Measurements from ENCODE around the gene MRPS24.

MRPS24 gene

DNA sequence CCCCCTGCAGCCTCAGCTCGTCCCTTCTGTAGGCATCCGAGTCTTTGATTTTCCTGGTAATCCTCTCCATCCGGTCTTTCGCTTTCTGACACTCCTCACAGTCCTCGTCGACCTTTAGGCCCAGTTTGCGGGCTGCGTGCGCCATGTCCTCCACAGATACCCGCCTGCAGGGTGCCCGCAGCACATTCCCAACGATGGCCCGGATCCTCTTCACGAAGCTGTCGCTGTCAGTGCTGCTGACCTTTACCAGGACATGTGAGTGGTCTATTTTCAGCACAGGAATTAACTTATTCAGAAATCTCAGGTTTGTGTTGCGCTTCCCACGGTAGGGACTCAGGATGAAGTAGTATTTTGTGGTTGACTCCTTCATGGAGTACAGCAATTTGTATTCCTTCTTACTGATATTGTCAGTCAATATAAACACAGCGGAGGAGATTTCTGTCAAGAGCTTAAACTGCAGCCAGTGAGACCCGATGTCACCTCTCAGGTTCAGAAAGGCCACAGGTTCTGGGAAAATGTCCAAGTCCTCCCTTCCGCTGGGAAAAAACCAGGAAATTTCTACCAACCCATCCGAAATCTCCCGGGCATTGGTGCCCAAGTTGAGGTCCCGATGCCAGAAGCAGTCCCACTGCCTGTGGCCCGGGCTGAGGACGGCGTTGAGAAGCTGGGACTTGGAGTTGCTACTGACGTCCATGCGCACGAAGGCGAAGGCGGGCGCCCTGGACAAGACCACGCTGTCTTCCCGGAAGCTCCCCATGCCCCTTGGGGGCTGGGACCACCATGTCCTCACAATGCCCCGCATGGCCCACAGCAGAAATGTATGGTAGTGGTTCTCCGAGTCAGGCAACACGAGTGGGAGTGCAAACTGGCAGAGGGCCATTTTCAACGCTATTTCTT, 8.9 kb upstream of the MRPS24 start:
- no peak for DNase-seq (ENCODE audit: low read depth, low spot score)

DNA sequence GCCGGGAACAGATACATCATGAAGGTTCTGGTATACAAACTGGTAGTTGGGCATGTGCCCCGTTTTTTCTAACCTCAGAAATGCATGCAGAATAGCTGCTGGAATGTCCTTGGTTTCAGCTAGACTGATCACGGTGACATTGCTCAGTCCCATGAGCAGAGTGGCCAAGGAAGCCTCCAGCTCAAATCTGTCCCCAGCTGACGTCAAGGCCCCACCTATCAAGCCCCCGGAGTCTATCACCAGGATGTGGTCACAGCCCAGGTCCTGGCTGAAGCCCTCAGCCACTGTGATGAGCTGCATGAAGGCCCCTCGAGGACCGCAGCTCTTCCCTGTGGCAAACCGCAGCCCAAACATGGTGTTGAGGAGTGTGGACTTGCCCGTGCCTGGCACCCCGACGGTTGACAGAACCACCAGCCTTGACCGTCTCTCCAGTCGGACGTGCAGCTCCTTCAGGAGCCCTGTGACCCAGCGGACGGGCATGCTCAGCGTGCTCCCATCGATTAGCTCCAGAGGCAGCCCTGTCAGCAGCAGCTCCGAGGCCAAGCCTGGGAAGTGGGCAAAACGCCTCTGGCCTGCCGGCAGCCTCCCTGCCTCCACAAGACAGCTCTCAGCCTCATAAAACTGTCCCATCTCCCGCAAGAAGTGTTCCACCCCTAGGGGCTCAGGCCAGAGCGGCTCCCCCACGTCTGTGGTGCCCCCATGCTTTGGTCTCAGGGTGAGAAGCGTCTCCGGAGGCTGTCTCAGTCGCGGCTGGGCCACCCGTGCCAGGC, 7.8 kb upstream of the MRPS24 start:
- DNase-seq (ENCODE audit: low read depth, low spot score): no peak

DNA sequence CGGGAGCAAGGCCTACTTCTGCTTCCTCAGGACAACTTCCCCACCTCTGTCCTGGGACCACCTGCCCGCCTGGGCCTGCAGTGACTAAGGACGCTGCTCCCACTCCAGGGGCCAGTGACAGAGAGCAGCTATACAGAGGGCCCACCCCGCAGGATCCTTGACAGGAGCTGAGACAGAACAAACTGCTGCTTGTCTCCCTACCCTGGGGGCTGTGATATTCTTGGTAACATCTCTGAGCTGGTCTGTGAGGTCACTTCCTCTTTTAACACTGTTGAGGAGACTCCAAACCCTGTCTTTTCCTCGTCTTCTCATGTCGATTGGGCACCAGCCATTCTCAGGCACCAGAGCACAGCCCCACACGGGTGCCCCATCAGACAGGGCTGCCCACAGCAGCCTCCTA, 6.9 kb upstream of the MRPS24 start:
- no peak for DNase-seq (ENCODE audit: low read depth, low spot score)

DNA sequence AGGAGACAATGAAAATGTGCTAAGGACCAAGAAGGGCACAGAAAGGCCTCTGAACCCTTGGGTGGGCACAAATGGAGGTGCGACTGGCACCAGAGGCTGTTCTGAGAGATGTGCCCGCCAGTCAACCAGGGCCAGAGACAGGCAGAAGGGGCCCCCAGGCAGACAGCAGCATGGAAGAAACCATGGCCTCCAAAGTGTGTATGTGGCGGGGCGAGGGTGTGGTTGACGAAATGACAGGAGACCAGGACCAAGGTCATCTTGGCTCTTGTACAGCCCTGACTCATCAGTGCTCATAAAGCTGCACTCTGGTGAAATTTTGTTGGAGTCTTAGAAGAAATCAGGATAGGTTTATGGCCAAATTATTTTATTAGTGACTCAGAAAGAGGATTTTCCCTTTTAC, 4.0 kb upstream of the MRPS24 start:
- DNase-seq (ENCODE audit: low read depth, low spot score): no peak

DNA sequence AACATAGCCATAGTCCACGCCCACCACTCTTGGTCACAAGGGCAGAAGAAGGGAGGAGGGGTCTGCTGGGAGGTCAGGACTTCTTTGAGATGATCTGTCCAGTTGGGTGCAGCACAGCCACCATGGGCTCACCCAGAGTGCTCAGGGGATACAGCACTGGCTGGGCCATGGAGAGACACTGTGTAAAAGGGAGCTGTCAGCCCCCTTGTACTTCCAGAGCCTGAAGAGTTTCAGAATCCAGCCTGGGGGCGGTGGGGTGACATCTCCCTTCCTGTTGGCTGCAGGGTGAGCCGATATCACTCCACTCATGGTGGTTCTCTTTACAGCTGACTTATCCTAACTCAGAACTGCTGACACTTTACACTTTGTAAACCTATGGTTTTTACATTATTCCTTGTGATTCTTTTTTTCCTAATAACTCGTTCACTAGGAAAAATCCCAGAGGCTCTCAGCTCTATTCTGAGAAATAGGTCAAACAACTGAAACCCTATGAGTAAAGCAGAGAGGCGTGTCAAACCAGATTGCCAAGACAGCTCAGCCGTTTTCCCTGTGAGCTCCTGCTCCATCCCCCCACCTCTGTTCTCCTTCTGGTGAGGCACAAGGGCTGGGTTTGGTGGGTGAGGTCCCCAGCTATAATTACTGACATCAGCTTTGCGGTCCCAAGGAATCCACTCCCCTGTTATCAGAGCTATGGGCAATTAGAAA, 3.2 kb upstream of the MRPS24 start:
- DNase-seq (ENCODE audit: low read depth, low spot score): no peak

DNA sequence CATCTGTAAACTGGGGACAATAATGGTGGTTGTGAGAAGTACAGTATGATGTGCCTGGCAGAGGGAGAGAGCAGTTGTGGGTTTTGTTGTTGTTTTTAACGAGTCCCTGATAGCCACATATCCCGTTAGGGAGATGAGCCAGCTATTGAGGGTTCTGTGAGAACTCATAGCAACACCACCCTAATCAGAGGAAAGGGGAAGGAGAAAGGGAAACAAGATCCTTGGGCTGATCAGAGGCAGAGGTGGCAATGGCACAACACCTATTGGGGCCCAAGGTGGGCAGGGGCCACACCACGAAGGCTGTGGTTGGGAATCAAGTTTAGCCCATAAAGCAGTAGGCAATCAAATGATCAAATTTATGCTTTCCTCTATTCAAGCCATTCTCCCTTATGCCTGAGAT, 1.7 kb upstream of the MRPS24 start:
- no peak for DNase-seq (ENCODE audit: low read depth, low spot score)

DNA sequence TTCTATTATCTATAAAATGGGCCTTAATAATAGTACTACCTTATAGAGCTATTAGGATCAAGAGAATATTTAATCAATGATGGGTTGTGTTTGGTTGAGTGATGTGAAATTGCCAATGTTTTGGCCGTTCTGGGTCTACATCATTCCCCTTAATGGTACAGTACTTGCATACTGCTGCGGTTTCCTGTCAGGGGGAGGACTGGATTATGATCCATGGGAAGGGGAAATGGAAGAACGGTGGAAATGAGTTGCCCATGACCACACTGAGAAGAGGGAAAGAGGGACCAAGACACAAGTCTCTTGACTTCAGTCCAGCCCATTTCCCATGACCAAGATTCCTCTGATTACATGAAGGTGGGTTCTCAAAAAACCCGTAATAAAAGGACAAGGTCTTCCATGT, 999 bp upstream of the MRPS24 start:
- DNase-seq (ENCODE audit: low read depth, low spot score): no peak

DNA sequence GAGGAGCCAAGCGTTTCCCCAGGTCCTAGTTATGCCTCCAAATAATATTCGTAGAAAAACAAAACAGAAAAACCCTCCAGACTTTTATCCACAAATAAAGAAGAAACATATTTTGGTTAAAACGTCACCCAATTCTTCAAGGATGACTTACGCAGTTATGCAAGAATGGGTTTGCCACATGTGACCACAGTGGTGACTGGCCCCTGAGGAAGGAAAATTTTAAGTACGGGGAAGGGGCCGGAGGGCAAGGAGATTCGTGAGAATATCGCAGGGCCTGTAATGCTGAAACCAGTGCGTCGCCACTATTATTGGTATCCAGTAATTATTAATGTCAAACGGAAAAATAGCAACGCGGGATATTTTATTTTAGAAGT, 537 bp upstream of the MRPS24 start:
- no peak for DNase-seq (ENCODE audit: low read depth, low spot score)

DNA sequence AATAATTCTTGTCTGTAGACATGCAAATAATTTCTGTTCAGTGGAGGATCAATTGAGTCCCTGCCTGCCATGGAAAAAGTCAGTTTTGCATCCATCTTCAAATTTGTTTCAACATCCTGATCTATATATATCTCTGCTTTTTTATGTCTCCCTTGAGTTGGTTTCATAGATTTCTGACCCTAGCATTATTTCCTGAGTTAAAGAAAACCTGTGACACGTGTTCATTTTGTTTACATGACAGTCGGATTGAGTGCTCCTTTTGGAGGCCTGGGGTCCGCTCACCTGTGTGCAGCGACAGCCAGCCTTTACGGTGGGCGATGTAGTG, 674 bp downstream of the MRPS24 start:
- no peak for DNase-seq (ENCODE audit: low read depth, low spot score)

DNA sequence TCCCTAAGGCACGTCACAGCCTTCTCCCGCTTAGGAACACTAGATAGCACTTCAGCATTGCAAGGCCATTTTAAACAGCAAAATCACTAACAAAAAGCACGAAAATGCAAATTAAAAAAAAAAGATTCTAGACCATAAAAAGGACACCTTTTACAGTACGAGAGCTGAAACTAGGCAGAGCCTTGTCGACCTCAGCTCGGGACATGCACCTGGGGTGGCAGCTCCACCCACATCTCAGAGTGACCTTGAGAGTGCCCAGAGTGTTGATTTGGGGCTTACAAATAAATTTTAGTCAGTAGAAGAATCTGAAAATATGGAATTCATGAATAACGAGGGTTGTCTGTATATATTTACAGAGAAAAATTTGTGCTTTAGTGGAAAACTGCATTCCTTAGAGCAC, 1.1 kb downstream of the MRPS24 start:
- DNase-seq (ENCODE audit: low read depth, low spot score): no peak

DNA sequence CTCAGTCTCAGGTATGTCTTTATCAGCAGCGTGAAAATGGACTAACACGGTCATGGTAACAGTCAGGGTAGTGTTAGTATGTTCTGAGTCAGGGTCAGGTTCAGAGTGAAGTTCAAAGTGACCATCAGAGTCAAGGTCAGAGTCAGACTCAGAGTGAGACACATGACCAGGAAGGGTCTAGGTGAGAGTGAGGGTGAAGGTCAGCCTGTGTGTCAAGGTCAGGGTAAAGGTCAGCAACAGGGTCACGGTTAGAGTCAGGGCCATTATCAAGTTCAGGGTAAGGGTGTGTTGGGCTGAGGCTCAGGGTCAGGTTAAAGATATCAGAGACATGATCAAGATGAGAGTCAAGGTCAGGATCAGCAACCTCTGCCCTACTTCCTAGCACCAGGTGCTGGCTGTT, 4.0 kb downstream of the MRPS24 start:
- no peak for DNase-seq (ENCODE audit: low read depth, low spot score)

DNA sequence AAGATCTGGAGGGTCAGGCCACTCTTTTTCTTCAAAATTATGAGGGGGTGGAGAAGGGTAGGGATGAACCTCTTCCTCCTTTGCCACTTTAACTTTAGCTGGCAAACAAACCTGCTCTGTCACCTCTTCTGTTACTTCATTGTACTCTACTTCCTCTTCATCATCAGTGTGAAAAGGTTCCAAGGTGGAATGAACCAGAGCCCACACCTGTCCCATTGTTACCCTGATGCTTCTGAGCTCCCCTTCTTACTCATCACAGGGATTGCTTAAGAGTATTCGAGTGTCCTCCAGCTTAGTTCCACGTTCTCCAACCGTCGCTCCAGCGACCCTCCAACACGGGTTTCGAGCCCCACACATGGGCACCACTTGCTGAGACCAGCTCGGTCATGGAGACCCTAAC, 5.2 kb downstream of the MRPS24 start:
- DNase-seq (ENCODE audit: low read depth, low spot score): no peak

DNA sequence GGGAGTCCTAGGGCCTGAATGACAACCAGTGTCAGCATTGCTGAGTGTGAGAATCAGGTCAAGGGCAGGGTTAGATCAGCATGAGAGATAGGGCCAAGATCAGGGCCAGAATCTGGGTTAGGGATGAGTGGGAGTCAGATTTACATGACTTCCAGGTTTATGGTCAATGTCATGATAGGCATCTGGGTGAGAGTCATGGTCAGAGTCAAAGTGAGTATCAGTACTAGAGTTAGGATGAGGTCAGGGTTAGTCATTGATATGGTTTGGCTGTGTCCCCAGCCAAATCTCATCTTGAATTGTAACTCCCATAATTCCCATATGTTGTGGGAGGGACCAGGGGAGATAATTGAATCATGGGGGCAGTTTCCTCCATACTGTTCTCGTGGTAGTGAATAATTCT, 12.3 kb downstream of the MRPS24 start:
- no peak for DNase-seq (ENCODE audit: low read depth, low spot score)

DNA sequence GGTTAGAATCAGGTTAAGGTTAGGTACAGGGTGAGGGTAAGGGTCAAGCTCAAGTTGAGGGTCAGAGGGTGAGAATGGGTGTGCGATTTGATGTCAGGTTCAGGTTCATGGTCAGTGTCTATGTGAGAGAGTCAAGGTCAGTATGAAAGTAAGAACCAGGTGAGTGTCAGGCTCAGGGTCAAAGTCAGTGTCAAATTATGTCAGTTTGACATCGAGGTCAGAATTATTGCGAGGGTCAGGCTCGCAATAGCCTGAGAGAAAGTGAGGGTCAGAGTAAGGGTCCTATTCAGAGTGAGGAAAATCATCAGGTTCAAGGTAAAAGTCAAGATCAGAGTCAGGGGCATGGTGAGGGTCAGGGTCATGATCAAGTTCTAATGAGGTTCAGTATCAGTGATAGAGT, 13.0 kb downstream of the MRPS24 start:
- DNase-seq (ENCODE audit: low read depth, low spot score): no peak

DNA sequence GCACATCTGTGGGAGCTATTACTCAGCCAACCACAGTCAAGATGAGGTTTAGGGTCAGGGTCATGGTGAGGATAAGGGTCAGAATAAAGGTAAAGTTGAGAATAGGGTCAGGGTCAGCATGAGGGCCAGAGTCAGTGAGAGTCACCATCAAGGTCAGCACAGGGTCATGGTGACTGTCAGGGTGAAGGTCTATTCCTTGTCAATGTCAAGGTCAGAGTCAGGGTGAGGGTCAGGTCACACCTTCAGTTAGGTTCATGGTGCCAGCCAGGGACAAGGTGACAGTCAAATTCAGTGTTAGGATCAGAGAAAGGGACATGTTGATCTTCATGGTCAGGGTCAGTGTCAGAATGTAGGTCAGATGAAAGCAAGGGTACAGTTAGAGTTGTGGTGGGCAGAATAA, 14.1 kb downstream of the MRPS24 start:
- DNase-seq (ENCODE audit: low read depth, low spot score): no peak

DNA sequence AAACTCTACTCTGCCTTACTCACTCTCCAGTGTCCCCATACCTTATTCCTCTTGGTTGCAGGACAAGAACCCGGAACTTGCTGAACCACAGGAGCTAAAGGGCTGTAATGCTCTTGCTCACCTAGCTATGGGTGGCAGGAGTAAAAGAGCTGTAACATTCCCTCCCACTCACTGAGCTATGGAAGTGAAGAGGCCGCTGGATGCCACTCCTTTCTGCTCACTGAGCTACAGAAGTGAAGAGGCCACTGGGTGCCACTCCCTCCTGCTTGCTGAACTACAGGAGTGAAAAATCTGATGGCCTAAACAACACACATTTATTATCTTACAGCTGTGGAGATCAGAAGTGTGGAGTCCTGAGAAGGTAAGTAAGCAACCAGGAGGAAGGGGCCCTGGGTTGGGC, 17.5 kb downstream of the MRPS24 start:
- no peak for DNase-seq (ENCODE audit: low read depth, low spot score)

DNA sequence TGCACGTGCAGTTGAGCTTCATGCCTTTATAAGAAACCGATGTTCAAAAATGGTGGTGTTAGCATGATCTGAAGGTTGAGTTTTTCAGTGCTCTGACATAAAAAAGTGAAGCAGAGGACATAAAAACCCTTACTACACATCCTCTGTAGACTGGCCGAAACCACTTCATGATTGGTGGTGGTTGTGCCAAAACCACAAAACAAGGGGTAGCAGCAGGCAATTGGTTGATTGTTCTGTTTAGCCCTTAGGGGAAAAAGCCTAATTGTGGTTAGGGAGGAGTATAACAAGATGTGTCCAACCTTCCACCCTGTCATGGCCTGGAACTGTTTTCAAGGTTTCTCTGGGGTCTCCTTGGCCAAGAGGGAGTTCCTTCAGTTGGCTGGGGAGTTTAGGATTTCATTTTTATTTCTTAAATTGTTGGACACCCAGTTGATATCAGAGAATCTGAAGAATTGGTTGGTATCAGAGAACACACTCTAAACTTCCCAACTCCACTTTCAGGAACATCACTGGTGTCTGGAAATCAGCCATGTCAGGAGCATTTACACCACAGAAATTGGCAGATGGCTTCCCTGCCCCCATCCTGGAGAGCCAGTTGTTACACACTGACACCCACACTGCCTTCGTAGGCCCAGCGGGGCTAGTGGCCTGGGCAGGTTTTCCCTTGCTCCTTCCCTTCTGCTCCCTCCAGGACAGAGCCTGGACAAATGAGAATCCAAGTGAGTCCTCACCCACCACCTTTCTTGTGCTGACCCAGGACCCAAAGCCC, 18.8 kb downstream of the MRPS24 start:
- DNase-seq (ENCODE audit: low read depth, low spot score): no peak

DNA sequence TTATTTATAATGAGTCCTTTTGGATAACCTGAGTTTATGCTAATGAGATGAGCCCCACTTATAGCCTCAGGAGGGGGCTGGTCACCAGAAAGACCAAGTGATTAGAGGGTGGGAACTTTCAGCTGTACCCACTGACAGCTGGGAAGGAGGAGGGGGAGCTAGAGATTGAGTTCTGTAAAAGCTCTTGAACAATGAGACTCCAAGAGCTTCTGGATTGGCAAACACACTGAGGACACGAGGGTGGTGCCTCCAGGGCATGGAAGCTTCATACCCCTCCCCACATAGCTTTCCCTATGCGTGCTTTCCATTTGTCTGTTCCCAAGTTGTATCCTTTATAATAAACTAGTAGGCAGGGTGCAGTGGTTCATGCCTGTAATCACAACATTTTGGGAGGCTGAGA, 20.3 kb downstream of the MRPS24 start:
- DNase-seq (ENCODE audit: low read depth, low spot score): no peak

DNA sequence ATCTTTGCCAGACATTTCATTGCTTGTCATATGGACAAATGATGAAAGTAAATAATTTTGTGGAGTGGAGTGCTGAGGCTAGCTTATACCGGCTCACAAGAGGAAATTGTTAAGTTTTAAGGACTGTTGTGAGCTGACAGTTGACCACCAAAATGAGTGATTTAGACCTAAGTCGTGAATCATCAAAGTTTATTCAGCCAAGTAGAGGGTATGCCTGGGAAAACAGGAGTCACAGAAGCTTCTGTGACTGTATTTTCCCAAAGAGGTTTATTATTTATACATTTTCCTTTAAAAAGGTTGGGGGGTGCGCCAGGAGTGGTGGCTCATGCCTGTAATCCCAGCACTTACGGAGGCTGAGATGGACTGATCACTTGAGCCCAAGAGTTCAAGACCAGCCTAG, 21.8 kb downstream of the MRPS24 start:
- no peak for DNase-seq (ENCODE audit: low read depth, low spot score)

DNA sequence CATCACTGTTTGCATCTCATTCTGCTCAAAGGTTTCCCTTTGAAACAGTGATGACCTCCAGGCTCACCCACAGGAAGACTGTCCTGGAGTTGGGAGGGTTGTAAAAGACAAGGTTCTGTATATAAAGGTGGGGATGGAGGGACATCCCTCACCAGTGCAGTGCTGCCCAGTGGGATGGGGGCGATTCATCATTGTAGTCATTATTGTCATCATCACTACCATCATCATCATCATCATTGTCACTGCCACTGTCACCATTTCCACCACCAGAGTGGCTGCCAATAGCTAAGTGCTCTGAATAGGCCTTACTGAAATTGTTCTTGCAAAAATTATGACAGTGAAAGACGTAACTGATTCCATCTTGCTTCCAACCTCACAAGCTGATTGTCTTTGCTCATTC, 24.7 kb downstream of the MRPS24 start:
- DNase-seq (ENCODE audit: low read depth, low spot score): no peak

DNA sequence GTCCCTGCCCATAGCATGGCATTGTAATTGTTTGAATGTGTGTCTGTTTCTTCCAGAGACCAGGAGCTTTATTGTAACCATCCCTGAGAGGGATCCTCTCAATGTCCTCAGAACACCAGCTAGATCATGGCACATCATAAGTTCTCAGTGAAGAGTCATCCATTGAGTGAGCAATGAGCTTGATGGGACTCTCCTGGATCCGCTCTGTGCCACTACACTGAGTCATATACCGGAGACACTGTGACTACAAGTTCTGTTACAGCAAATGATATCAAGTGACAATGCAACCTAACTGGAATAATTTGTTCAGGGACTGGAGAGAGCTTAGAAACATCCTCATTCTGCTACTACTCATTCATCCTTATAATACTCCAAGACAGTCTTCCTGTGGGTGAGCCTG, 25.1 kb downstream of the MRPS24 start:
- no peak for DNase-seq (ENCODE audit: low read depth, low spot score)

DNA sequence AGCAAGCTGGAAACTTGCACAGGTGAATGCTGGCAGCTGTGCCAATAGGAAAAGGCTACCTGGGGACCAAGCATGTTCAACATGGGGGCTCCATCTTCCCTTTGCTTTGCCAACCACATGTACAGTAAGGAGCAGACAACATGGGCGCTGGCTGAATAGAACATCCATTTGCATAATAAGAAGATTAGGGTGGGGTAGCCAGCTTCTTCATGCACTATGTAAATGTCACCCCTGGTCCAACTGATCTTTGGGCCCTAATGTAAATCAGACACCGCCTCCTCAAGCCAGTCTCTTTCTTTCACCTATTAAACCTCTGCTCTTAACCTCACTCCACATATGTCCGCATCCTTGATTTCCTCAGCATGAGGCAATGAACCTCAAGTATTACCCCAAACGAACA, 26.0 kb downstream of the MRPS24 start:
- no peak for DNase-seq (ENCODE audit: low read depth, low spot score)
